HEK293 (cell line): ENCODE measurements around the gene PDSS2.

Experiments
- ELK4 ChIP-seq: IDR thresholded peaks from 2 replicates; pipeline ENCODE4 v1.6.1; 2011; ENCODE audit warnings: mild to moderate bottlenecking, low read depth, low read length, borderline replicate concordance
- KLF10 ChIP-seq: fragments of 450-650 bp; IDR thresholded peaks from 2 replicates; pipeline ENCODE4 v1.5.1; 2018; ENCODE audit warnings: missing biosample characterization, mild to moderate bottlenecking, missing genetic modification characterization
- KLF8 ChIP-seq: fragments of 450-650 bp; formaldehyde crosslinking; IDR thresholded peaks from 2 replicates; pipeline ENCODE4 v1.5.1; 2016; ENCODE audit warnings: missing biosample characterization, missing genetic modification characterization
- SETDB1 ChIP-seq: IDR thresholded peaks from one replicate; pipeline ENCODE4 v1.6.1; 2017; ENCODE audit warnings: mild to moderate bottlenecking, low read length, moderate library complexity, mixed read lengths; ENCODE audit not compliant: insufficient read length
- TRIM28 ChIP-seq: IDR thresholded peaks from 2 replicates; pipeline ENCODE4 v1.6.1; 2011; ENCODE audit warnings: low read length, control low read depth, borderline replicate concordance
- ZFP69B ChIP-seq: fragments of 450-650 bp; formaldehyde crosslinking; IDR thresholded peaks from 2 replicates; pipeline ENCODE4 v1.5.1; 2016; ENCODE audit warnings: missing biosample characterization, missing genetic modification characterization
- ZNF19 ChIP-seq: fragments of 450-650 bp; formaldehyde crosslinking; IDR thresholded peaks from 2 replicates; pipeline ENCODE4; 2016; ENCODE audit warnings: missing biosample characterization, missing genetic modification characterization, low read depth
- ZNF239 ChIP-seq: fragments of 450-650 bp; formaldehyde crosslinking; IDR thresholded peaks from 2 replicates; pipeline ENCODE4 v1.5.1; 2016; ENCODE audit warnings: missing biosample characterization, missing genetic modification characterization
- ZNF302 ChIP-seq: fragments of 450-650 bp; formaldehyde crosslinking; IDR thresholded peaks from 2 replicates; pipeline ENCODE4 v1.5.1; 2016; ENCODE audit warnings: missing biosample characterization, missing genetic modification characterization, low read depth
- ZNF560 ChIP-seq: fragments of 450-650 bp; formaldehyde crosslinking; IDR thresholded peaks from 2 replicates; pipeline ENCODE4 v1.5.1; 2017; ENCODE audit warnings: missing biosample characterization, missing genetic modification characterization, borderline replicate concordance
- ZSCAN16 ChIP-seq: fragments of 450-650 bp; formaldehyde crosslinking; IDR thresholded peaks from 2 replicates; pipeline ENCODE4 v1.5.1; 2016; ENCODE audit warnings: missing biosample characterization, missing genetic modification characterization
- TF ChIP-seq, protein P1 (sequence below): fragments of 450-650 bp; formaldehyde crosslinking; IDR thresholded peaks from 2 replicates; pipeline ENCODE4 v1.5.1; 2016; ENCODE audit warnings: missing biosample characterization, missing genetic modification characterization
- TF ChIP-seq, protein P2 (sequence below): sonication (generic); formaldehyde crosslinking; IDR thresholded peaks from 2 replicates; pipeline ENCODE4 v1.8.1; 2022; ENCODE audit warnings: mild to moderate bottlenecking, moderate library complexity, missing genetic modification reagents

GRCh38 chr6:107128175-107128574 lies 331.2 kb downstream of the PDSS2 start:
- TF ChIP-seq ZNF560 (tag by site-specific recombination) (no peak), TRIM28 (no peak), ZNF19 (tag by site-specific recombination) (no peak), ZNF302 (tag by site-specific recombination) (no peak), ZSCAN16 (no peak), KLF8 (no peak), ZNF239 (tag by site-specific recombination) (no peak), KLF10 (no peak), SETDB1 (no peak), ZFP69B (tag by site-specific recombination) (no peak), ELK4 (no peak)
- TF ChIP-seq, protein P1, sequence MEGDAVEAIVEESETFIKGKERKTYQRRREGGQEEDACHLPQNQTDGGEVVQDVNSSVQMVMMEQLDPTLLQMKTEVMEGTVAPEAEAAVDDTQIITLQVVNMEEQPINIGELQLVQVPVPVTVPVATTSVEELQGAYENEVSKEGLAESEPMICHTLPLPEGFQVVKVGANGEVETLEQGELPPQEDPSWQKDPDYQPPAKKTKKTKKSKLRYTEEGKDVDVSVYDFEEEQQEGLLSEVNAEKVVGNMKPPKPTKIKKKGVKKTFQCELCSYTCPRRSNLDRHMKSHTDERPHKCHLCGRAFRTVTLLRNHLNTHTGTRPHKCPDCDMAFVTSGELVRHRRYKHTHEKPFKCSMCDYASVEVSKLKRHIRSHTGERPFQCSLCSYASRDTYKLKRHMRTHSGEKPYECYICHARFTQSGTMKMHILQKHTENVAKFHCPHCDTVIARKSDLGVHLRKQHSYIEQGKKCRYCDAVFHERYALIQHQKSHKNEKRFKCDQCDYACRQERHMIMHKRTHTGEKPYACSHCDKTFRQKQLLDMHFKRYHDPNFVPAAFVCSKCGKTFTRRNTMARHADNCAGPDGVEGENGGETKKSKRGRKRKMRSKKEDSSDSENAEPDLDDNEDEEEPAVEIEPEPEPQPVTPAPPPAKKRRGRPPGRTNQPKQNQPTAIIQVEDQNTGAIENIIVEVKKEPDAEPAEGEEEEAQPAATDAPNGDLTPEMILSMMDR (tag by site-specific recombination), result no peak
- TF ChIP-seq, protein P2, sequence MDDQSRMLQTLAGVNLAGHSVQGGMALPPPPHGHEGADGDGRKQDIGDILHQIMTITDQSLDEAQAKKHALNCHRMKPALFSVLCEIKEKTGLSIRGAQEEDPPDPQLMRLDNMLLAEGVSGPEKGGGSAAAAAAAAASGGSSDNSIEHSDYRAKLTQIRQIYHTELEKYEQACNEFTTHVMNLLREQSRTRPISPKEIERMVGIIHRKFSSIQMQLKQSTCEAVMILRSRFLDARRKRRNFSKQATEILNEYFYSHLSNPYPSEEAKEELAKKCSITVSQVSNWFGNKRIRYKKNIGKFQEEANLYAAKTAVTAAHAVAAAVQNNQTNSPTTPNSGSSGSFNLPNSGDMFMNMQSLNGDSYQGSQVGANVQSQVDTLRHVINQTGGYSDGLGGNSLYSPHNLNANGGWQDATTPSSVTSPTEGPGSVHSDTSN (CRISPR knock-in tag), result no peak
